Ascending aorta (tissue), 2 donors: ENCODE data around the gene ZNF215. TPM values are rescaled to one million over a fixed set of nuclear protein-coding genes. Genes with fewer than 3 reads are reported as not detected.
A peak's percentile ranks its signal among the peaks of the same experiment; 100 is the strongest.

Experiments
- DNase-seq, 2 donors: peaks; one replicate each; pipeline ENCODE4 v3.0.0-alpha.2; 2019; ENCODE audit warnings: low spot score in 2 of 2
- H3K27ac ChIP-seq, 2 donors: fragments of 200-600 bp; sonication (generic); one replicate each; pipeline ENCODE4 v1.5.1; 2016 to 2017; ENCODE audit warnings: mild to moderate bottlenecking in 1 of 2
- H3K27me3 ChIP-seq: fragments of 200-600 bp; sonication (generic); one replicate; pipeline ENCODE4 v1.5.1; 2017
- H3K36me3 ChIP-seq, 2 donors: fragments of 200-600 bp; sonication (generic); one replicate each; pipeline ENCODE4 v1.5.1; 2016
- H3K4me1 ChIP-seq, 2 donors: fragments of 200-600 bp; sonication (generic); one replicate each; pipeline ENCODE4 v1.5.1; 2016 to 2017; ENCODE audit warnings: mild to moderate bottlenecking in 1 of 2
- H3K4me3 ChIP-seq, 2 donors: fragments of 200-600 bp; sonication (generic); one replicate each; pipeline ENCODE4 v1.5.1; 2016 to 2017; ENCODE audit warnings: mild to moderate bottlenecking in 1 of 2
- H3K9me3 ChIP-seq, 2 donors: fragments of 200-600 bp; sonication (generic); one replicate each; pipeline ENCODE4 v1.5.1; 2016
- CTCF ChIP-seq, 3 experiments: fragments of 200-600 bp in 2 of 3; fragments of 450-650 bp in 1 of 3; sonication (generic) in 2 of 3; IDR thresholded peaks; one replicate each; pipeline ENCODE4 v1.5.1; 2016 to 2019; ENCODE audit warnings: antibody characterized with exemption in 3 of 3, mild to moderate bottlenecking in 1 of 3, moderate library complexity in 1 of 3
- intact Hi-C: fragments of 100-400 bp; cut with DNase I; formaldehyde crosslinking; loops from one replicate; pipeline ENCODE4 v1.15.1; 2023
- total RNA-seq: library from RNA; depleted of rRNA; stranded (reverse); fragments of >200 nt; gene quantifications from one replicate; pipeline ENCODE4 v1.1.0, GENCODE V29; 2016

The ZNF215 gene
- total RNA-seq, 1 donor from 2014 or later, result not detected

- H3K4me1 ChIP-seq, result peaks cover 0 to 3% of the 10 kb centered on the region in 2 donors
- intact Hi-C loops, result no loop called here
- no peaks in the 10 kb centered on the region for H3K9me3 ChIP-seq
- no peaks in the 10 kb centered on the region for H3K27me3 ChIP-seq
- peak overlapping the region; percentile 78 to 79 for H3K4me3 ChIP-seq
- TF ChIP-seq CTCF (IDR thresholded peaks at IDR 0.05), result no peak
- DNase-seq, result no peak
- no peaks in the 10 kb centered on the region for H3K36me3 ChIP-seq
- H3K27ac ChIP-seq, result peak overlapping the region in 1 of 2 donors; percentile 61
These were observed 504 bp upstream of the ZNF215 start for GRCh38 chr11:6925636-6926207.

GRCh38 chr11:6927030-6927617 lies 898 bp downstream of the ZNF215 start:
- DNase-seq, result no peak
- Histone ChIP-seq H3K9me3 (no peaks in the 10 kb centered on the region), H3K4me3 (peak overlapping the region; percentile 78 to 79), H3K27me3 (no peaks in the 10 kb centered on the region), H3K36me3 (no peaks in the 10 kb centered on the region), H3K27ac (no peak overlapping the region), H3K4me1 (peaks cover 0 to 3% of the 10 kb centered on the region in 2 donors)
- TF ChIP-seq CTCF (IDR thresholded peaks at IDR 0.05), result no peak
- intact Hi-C loops, result no loop called here

GRCh38 chr11:6928916-6929315 lies 2.7 kb downstream of the ZNF215 start:
- TF ChIP-seq CTCF (IDR thresholded peaks at IDR 0.05), result no peak
- no peak for DNase-seq
- H3K36me3 ChIP-seq, result no peaks in the 10 kb centered on the region
- no peak overlapping the region for H3K27ac ChIP-seq
- no peaks in the 10 kb centered on the region for H3K27me3 ChIP-seq
- H3K4me3 ChIP-seq, result no peak overlapping the region
- intact Hi-C loops, result no loop called here
- H3K4me1 ChIP-seq, result peaks cover 0 to 3% of the 10 kb centered on the region in 2 donors
- H3K9me3 ChIP-seq, result no peaks in the 10 kb centered on the region

GRCh38 chr11:6931146-6931713 lies 5.0 kb downstream of the ZNF215 start:
- TF ChIP-seq CTCF (IDR thresholded peaks at IDR 0.05), result no peak
- H3K4me1 ChIP-seq, result peaks cover 0 to 3% of the 10 kb centered on the region in 2 donors
- H3K27me3 ChIP-seq, result no peaks in the 10 kb centered on the region
- intact Hi-C loops, result no loop called here
- no peaks in the 10 kb centered on the region for H3K9me3 ChIP-seq
- DNase-seq, result no peak
- H3K27ac ChIP-seq, result no peak overlapping the region
- no peak overlapping the region for H3K4me3 ChIP-seq
- no peaks in the 10 kb centered on the region for H3K36me3 ChIP-seq

- no peak for DNase-seq
- Histone ChIP-seq H3K36me3 (no peaks in the 10 kb centered on the region), H3K4me1 (peaks cover 0 to 3% of the 10 kb centered on the region in 2 donors), H3K27me3 (no peaks in the 10 kb centered on the region), H3K9me3 (no peaks in the 10 kb centered on the region), H3K4me3 (no peak overlapping the region), H3K27ac (no peak overlapping the region)
- TF ChIP-seq CTCF (IDR thresholded peaks at IDR 0.05), result no peak
- intact Hi-C loops, result no loop called here
These were observed 5.9 kb downstream of the ZNF215 start for GRCh38 chr11:6932145-6932544.
